Measurements from ENCODE around the gene ABCC11.

DNA sequence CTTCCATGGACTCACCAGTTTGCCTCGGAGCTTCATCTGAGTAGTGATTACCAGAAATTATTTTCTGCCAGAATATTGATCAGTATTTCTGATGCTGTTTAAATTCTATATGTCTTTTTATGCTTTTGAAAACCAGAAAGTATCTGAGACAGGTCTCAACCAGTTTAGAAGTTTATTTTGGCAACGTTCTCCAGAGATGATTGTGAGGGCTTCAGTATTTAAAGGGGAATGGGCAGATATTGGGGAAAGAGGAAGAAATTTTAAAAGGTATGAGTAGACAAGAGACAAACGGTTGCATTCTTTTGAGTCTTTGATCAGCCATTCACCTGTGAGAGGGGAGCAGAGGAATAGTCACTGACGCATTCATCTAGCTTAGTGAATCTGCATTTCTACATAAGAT, 44.4 kb upstream of the ABCC11 start:
- TF ChIP-seq, protein P1, sequence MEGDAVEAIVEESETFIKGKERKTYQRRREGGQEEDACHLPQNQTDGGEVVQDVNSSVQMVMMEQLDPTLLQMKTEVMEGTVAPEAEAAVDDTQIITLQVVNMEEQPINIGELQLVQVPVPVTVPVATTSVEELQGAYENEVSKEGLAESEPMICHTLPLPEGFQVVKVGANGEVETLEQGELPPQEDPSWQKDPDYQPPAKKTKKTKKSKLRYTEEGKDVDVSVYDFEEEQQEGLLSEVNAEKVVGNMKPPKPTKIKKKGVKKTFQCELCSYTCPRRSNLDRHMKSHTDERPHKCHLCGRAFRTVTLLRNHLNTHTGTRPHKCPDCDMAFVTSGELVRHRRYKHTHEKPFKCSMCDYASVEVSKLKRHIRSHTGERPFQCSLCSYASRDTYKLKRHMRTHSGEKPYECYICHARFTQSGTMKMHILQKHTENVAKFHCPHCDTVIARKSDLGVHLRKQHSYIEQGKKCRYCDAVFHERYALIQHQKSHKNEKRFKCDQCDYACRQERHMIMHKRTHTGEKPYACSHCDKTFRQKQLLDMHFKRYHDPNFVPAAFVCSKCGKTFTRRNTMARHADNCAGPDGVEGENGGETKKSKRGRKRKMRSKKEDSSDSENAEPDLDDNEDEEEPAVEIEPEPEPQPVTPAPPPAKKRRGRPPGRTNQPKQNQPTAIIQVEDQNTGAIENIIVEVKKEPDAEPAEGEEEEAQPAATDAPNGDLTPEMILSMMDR (conservative IDR thresholded peaks at IDR 0.05) = no peak
- no peak for TF ChIP-seq ZFX (IDR thresholded peaks at IDR 0.05)
